GM21360 (cell line): ENCODE data around the gene GADD45G.

Experiments
- ATAC-seq: cut with Tn5 transposase; IDR thresholded peaks from one replicate; pipeline ENCODE4 v1.9.1; 2021; ENCODE audit warnings: mild to moderate bottlenecking, moderate library complexity; ENCODE audit not compliant: unreplicated experiment

The GADD45G gene

GRCh38 chr9:89592213-89592815 is 12.5 kb upstream of the GADD45G start:
- ATAC-seq = no peak

DNA sequence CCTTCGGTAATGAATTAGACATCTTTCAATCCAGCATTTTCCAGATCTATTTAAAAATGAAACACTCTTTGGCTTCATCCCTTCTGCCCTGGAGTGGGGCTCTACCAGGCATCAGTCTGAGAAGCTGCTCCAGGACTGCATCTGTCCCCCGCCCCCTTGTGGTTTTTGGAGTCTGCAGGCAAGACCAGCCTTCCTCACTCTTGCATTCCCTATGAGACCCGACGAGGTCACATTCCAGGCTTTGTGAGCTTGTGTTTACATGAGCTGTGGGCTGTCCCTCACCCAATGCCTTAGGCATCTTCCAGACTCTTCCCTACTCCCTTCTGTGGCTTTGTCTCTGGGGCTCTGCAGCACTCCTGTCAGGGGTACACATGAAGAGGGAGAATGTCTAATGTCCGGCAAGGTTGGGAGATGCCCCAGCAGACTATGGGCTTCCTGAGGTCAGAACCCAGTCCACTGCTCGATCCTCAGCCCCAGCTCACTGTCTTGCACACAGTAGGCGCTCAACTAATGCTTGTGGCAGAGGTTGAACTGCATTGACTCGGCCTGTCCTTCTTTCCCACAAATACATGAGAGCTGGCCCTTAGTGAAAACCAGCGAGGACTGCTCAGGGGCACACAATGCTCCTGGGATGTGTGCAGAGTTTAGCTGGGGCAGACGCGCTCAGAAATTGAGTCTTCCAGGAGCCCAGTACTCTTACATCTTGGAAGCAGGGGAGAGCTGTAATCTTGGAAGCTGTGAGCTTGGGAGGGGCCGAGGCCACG is 11.7 kb upstream of the GADD45G start:
- no peak for ATAC-seq

GRCh38 chr9:89593727-89594427 is 10.9 kb upstream of the GADD45G start:
- ATAC-seq = no peak

DNA sequence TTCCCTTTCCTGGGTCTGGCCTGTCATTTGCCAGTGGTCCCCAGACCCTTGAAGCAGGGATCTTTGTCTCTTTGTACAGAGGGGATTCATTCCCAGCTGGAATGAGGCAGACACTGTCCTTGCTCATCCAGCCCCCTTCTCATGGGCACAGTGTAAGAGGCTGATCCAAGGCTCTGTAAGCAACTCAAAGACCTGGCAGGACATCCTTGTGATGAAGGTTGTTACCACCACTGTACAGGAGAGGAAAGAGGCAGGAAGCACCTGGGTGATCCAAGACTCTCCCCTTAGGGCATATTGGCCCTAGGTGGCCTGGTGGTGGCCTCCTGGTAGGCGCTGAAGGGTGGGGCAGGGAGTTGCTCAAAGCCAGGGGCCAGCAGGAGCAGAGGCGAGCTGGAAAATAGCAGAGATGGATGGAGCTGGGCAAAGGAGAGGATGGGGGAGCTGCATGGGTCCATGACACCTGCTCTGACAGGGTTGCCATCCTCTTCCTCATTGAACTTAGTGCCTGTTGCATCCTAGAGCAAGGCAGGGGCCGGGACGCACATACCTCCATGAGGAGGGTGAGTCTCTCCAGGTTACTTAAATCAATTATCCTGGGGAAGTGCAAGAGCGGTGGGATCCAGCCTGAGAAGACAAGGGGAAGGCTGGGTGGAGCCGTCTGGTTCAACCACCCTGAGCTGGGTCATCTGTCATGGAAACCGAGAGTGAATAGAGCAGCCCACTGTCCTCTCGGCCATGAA is 9.8 kb upstream of the GADD45G start:
- no peak for ATAC-seq

DNA sequence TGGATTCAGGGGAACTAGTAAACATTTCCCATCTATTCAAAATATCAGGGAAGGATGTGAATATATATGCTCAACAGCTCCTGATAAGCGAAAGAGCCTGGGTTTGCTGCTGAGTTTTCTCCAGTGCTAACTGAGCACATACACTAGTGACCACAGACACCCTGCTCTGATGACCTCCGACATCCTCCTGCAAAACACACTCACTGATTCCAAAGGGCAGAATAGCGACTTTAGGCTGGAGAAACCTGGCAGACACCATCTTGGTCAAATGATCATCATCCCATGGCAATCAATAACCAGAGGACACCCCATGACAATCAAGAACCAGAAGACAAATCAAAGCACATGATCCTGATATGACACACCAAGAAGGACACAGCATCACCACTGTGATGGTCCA is 9.2 kb upstream of the GADD45G start:
- ATAC-seq = no peak

DNA sequence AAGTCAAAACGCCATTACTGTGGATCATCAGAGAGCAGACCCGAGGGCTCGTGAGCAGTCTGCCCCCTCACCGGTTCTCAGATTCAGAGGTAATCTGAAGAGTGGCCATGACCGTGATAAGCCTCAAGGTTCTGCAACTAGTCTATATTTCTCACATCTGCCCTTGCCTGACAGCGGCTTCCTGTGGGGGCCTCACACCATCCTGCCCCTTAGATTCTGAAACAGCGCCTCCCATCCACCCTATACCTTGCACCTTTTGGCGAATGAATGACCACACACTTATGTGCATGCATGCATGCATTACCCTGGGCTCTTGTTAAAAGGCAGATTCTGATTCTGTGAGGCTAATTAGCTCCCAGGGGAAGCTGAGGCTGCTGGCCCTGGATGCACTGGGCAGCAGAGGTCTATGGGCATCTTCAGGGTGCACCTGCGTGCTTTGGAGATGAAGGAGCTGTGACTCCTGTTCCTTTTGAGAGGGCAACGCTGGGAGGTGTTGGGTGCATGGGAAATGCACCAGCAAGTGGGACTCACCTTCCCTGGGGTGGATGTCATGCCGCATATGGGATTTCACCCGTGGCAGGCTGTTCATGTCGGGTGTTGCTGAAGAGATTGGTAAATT is 7.8 kb upstream of the GADD45G start:
- ATAC-seq = no peak

- ATAC-seq = peak; percentile 46
Observed at GRCh38 chr9:89597711-89598362, 7.0 kb upstream of the GADD45G start.

- ATAC-seq = no peak
Observed at GRCh38 chr9:89598363-89598713, 6.5 kb upstream of the GADD45G start.

DNA sequence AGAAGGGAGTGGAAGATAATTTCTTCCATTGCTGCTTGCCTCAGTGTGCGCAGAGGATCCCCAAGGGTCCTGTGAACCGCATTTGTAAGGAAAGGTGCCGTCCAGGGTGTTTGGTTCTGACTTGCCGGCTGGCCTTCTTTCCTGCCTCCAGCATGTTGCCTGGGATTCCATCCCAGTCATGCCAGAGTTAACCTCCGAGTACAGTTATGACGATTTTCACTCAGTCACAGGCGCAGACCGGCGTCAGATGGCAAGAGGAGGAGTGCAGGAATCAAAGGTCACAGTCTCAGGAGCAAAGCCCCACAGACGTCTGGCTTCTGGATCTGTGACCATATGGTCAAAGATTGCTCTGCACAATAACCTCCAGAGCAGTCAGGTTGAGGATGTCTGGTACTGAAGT is 5.9 kb upstream of the GADD45G start:
- no peak for ATAC-seq

DNA sequence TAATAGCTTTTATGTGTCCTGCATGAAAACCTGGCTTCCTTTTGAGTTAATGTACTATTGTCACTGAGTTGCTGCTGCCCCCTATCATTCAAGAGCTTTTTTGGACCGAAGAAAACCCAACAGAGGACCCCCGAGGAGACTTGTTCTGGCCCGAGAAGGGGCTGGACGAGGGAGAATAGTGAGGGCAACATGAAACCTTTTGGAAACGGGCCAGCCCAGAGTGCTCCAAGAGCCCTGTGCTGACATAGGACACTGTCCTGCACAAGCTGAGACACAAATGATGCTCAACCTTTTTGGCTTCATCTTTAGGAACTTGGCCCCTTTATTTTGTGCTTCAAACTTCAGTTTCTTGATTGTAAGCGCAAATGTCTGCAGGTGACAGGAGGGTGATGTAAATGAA is 4.0 kb upstream of the GADD45G start:
- ATAC-seq = no peak

DNA sequence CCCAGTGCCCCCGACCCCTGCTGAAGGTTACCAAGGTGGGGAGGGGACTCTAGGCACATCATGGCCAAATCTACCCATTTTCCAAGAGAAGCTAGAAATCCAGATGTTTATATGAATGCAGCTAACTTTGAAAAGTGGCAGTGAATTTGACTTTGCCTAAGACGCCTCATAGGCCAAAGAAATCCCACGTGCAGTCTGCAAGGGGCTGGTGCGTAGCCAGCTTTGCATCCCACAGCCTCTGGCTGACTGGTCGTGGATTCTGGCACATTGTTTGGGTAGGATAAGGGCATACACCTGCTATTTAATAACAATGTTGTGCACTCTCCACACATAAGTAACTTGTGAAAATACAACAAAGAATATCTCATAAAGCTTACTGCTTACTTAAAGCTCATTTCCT is 3.5 kb upstream of the GADD45G start:
- ATAC-seq = no peak

- no peak for ATAC-seq
Observed at GRCh38 chr9:89601856-89602562, 2.8 kb upstream of the GADD45G start.

GRCh38 chr9:89602978-89603766 is 1.6 kb upstream of the GADD45G start:
- peak; percentile 34 for ATAC-seq

DNA sequence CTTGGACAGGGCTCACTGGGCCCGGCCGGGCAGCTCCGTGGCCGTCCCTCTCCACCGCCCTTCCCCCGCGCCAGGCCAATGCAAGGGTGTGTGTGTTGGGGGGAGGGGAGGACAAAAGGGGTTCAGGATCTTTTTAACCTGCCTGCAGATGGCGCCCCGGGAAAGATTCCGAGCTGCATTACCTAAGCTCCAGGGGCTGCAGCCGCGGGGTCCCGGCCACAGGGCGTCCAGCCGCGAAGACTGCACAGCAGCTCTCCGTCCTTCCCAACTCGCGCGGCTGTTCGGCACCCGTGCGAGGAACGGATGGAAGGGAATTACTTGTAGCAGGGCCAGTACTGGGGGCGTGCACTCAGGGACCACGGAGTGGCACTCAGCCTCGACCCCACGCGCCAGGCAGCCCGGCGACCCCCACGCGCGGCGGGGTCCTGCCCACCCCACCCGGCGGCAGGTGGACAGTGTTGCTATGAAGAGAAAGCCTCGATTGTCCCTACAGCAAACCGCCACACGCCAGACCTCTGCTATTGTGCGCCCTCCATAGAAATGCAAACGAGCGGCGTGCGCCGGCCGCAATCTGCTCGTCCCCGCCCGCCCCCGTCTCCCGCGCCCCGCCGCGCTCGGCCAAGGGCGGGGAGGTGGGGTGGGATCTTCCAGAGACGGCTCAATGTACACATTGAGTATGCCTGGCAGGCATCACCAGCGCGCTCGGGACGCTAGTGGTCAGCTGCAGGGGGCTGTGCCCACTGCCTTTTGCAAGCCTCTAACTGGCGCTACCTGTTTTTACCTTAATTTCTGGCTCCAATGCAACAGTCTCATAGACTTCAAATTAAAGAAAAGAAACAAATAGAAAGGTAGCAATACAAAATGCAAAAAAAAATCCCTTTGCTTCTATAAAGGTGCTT is 796 bp upstream of the GADD45G start:
- no peak for ATAC-seq

GRCh38 chr9:89605465-89606048 is 745 bp downstream of the GADD45G start:
- no peak for ATAC-seq

GRCh38 chr9:89606049-89606623 is 1.3 kb downstream of the GADD45G start:
- no peak for ATAC-seq

GRCh38 chr9:89606624-89607311 is 2.0 kb downstream of the GADD45G start:
- ATAC-seq = no peak
